ENCODE data around the gene CRISP3. TPM values are rescaled to one million over a fixed set of nuclear protein-coding genes. Genes with fewer than 3 reads are reported as not detected.

CRISP3 gene
- not detected in 2 replicates for total RNA-seq (2014; rRNA removed; shearing (Covaris generic))

DNA sequence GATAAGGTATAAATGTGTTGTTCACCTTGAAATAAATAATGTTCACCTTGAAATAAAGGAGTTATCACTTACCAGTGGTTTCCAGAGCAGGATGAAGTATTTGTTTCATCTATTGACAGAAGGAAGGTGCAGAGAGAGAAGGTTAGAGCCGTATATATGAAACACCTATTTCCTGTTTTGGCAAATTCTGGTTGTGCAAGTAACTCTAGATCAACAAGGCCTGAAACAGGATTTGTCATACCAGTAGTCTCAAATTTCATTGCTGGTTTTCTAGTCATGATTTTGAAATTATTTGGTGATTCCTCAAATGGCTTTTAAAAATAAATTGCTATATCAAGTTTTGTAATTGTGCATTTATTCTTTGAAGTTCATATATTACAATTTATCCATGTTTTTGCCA is at the start of gene CRISP3:
Gene CRISP3 (minus strand): TSS at position 130 of the 400 bp plus-strand sequence. CDS start 21 bp downstream, at position 109.
- Histone ChIP-seq H3K4me1 (replicated peaks) (no peaks in the 10 kb centered on the region), H3K4me3 (no peak within 1 kb of the TSS), H3K27me3 (replicated peaks) (no peaks in the 10 kb centered on the region), H3K36me3 (no peaks in the 10 kb centered on the region), H3K9me3 (replicated peaks) (no peaks in the 10 kb centered on the region), H3K27ac (no peak within 1 kb of the TSS)
- no peak for DNase-seq (ENCODE audit: low read depth in 1 of 2, low spot score in 2 of 2)

DNA sequence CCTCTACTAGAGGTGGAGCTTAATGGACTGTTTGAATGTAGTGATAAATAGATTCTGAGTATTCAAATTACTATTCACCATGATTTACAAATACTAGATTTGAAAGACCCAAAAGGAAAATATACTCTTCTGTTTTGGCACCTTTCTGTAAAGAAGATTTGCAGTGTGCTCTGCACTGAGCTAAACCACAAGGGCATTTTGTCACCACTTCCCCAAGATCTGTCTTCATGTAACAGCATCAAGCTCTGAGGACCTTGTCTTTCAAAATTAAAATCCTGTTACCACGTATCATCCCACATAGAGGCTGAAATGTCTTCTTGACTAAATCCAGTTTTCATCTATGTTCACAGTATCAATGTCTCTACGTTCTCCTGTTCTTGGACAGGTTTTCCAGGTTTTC is 46.2 kb upstream of the CRISP3 start:
- Histone ChIP-seq H3K27ac (no peak overlapping the region), H3K27me3 (replicated peaks) (no peaks in the 10 kb centered on the region), H3K9me3 (replicated peaks) (0 out of 2 replicates have a peak, but pooled peaks cover 2% of the 10 kb centered on the region), H3K4me3 (no peak overlapping the region), H3K4me1 (replicated peaks) (no peaks in the 10 kb centered on the region), H3K36me3 (no peaks in the 10 kb centered on the region)
- no peak for DNase-seq (ENCODE audit: low read depth in 1 of 2, low spot score in 2 of 2)

- H3K27ac ChIP-seq, result no peak within 1 kb of the TSS
- no peak for DNase-seq (ENCODE audit: low read depth in 1 of 2, low spot score in 2 of 2)
Measured at GRCh38 chr6:49787176-49787575, 43.0 kb upstream of the CRISP3 start, which contains the start of gene PGK2. Gene PGK2 (minus strand): TSS chr6:49787285. CDS start chr6:49787187, 98 bp downstream.

DNA sequence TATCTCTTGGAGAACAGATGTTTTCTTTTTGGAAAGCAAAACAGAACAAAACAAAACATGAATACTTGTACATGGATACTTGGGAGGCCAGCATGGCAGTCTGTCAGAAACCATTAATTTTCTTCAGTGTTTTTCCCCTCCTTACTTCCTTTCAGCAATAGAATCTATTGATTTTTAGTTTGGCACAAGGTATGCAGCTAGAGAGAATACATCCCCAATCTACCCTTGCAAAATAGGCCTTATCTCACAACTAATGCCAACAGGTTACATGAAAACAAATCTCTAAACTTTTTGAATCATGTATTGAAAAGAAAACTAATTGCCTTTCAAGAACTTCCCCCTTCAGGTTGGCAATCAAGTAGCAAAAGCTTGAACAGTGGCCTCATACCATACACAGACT is 40.1 kb upstream of the CRISP3 start:
- Histone ChIP-seq H3K27me3 (replicated peaks) (no peaks in the 10 kb centered on the region), H3K4me1 (replicated peaks) (no peaks in the 10 kb centered on the region), H3K9me3 (replicated peaks) (no peaks in the 10 kb centered on the region), H3K4me3 (no peak overlapping the region), H3K36me3 (no peaks in the 10 kb centered on the region), H3K27ac (no peak overlapping the region)
- no peak for DNase-seq (ENCODE audit: low read depth in 1 of 2, low spot score in 2 of 2)

More at GRCh38 chr6:49787176-49787575, 43.0 kb upstream of the CRISP3 start, which contains the start of gene PGK2:
- H3K4me3 ChIP-seq, result no peak within 1 kb of the TSS
- 0 out of 2 replicates have a peak, but pooled peaks cover 2% of the 10 kb centered on the region for H3K9me3 ChIP-seq (replicated peaks)
- H3K27me3 ChIP-seq (replicated peaks), result no peaks in the 10 kb centered on the region
- H3K4me1 ChIP-seq (replicated peaks), result no peaks in the 10 kb centered on the region
- H3K36me3 ChIP-seq, result no peaks in the 10 kb centered on the region

DNA sequence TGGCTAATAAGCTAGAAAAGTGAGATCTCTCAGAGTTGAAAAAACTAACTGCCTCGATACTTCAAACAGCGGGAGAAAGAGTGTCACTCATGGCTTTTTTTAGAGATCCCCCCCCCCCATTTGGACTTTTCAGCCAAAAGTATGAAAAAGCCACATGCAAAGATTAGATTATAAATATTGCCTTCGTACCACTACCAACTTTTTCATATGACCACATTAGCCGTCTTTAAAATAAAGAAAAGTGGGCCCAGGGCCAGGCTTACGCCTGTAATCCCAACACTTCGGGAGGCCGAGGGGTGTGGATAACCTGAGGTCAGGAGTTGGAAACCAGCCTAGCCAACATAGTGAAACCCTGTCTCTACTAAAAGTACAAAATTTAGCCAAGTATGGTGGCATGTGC is 38.5 kb upstream of the CRISP3 start:
- Histone ChIP-seq H3K36me3 (no peaks in the 10 kb centered on the region), H3K9me3 (replicated peaks) (no peaks in the 10 kb centered on the region), H3K4me1 (replicated peaks) (no peaks in the 10 kb centered on the region), H3K27me3 (replicated peaks) (no peaks in the 10 kb centered on the region), H3K27ac (no peak overlapping the region), H3K4me3 (no peak overlapping the region)
- DNase-seq (ENCODE audit: low read depth in 1 of 2, low spot score in 2 of 2), result no peak

GRCh38 chr6:49782293-49782692 is 38.1 kb upstream of the CRISP3 start:
- no peak for DNase-seq (ENCODE audit: low read depth in 1 of 2, low spot score in 2 of 2)
- H3K4me1 ChIP-seq (replicated peaks), result no peaks in the 10 kb centered on the region
- no peaks in the 10 kb centered on the region for H3K36me3 ChIP-seq
- H3K9me3 ChIP-seq (replicated peaks), result no peaks in the 10 kb centered on the region
- no peak overlapping the region for H3K27ac ChIP-seq
- no peaks in the 10 kb centered on the region for H3K27me3 ChIP-seq (replicated peaks)
- no peak overlapping the region for H3K4me3 ChIP-seq

DNA sequence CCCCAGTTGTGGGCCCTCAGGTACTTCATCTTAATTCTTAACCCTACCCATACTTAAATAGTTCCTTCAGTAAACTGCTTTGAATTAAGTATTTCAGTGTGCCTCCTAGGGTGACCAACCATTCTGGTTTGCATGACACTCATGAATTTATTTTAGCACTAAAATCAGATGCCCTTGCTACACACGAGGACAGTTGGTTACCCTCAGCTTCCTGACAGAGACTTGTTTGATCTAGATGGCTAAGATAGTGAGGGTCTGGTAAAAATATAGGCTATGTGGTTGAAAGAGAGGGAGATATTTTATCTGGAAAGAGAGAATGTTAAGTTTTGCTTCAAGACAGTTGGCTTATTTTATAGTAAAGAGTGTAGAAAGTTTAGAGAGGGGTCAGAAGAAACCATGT is 32.3 kb upstream of the CRISP3 start:
- H3K4me1 ChIP-seq (replicated peaks), result no peaks in the 10 kb centered on the region
- no peak for DNase-seq (ENCODE audit: low read depth in 1 of 2, low spot score in 2 of 2)
- no peaks in the 10 kb centered on the region for H3K27me3 ChIP-seq (replicated peaks)
- H3K9me3 ChIP-seq (replicated peaks), result no peaks in the 10 kb centered on the region
- no peak overlapping the region for H3K27ac ChIP-seq
- H3K36me3 ChIP-seq, result no peaks in the 10 kb centered on the region
- no peak overlapping the region for H3K4me3 ChIP-seq

DNA sequence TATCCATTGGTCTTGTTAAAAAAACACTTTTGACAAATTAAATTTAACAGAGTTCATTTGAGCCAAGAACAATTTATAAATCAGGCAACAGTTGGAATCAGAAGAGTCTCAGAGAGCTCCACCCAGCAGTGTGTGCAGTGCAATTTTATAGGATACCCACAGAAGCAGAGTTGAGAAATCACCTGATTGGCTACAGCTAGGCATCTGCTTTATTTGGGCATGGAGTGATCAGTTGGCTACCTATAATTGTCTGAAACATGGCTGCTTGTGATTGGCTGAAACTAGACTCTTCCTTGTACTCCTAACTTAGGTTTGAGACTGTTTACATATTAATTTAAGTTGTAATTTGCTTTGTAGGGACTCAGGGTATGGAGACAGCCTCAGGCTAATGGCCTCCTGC is 30.9 kb upstream of the CRISP3 start:
- Histone ChIP-seq H3K4me3 (no peak overlapping the region), H3K4me1 (replicated peaks) (no peaks in the 10 kb centered on the region), H3K9me3 (replicated peaks) (no peaks in the 10 kb centered on the region), H3K27me3 (replicated peaks) (no peaks in the 10 kb centered on the region), H3K27ac (no peak overlapping the region), H3K36me3 (no peaks in the 10 kb centered on the region)
- no peak for DNase-seq (ENCODE audit: low read depth in 1 of 2, low spot score in 2 of 2)

DNA sequence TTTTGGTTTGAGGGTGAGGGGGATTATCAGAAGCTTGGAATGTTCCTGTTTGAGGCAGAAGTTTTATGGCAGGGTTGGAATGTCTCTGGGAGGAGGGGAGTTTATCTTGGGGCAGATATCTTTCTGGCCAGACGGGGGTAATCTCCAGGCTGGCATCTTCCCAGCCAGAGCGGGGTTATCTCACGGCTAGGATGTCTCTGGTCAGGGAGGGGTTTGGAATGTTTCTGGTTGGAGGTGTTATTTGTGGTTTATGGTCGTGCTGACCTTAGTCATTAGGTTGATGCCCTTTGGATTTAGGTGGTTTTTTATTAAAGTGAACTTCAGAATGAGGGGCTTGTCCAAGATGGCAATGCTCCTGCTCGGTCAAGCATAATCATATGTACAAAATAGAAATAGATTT is 28.1 kb upstream of the CRISP3 start:
- H3K27me3 ChIP-seq (replicated peaks), result no peaks in the 10 kb centered on the region
- no peak for DNase-seq (ENCODE audit: low read depth in 1 of 2, low spot score in 2 of 2)
- no peaks in the 10 kb centered on the region for H3K9me3 ChIP-seq (replicated peaks)
- H3K27ac ChIP-seq, result no peak overlapping the region
- no peaks in the 10 kb centered on the region for H3K36me3 ChIP-seq
- H3K4me3 ChIP-seq, result no peak overlapping the region
- no peaks in the 10 kb centered on the region for H3K4me1 ChIP-seq (replicated peaks)

DNA sequence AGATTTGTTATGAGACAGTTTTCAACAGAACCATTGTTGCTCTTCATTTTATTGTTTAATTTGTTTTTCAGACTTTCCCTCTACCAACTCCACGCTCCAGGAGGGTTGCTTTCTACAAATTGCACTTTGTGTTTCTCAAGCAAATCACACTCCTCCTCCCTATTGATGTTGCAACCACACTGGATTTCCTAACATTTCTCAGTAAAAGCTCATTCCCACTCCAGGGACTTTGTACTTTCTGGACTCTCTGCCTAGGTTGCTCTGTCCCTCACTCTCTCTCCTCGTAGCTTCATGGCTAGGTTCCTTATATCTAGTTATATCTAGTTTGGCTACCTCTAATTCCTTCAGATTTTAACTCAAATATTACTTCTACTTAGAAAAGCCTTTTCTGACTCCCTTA is 22.6 kb upstream of the CRISP3 start:
- H3K36me3 ChIP-seq, result no peaks in the 10 kb centered on the region
- no peaks in the 10 kb centered on the region for H3K9me3 ChIP-seq (replicated peaks)
- no peaks in the 10 kb centered on the region for H3K4me1 ChIP-seq (replicated peaks)
- H3K27me3 ChIP-seq (replicated peaks), result no peaks in the 10 kb centered on the region
- H3K27ac ChIP-seq, result no peak overlapping the region
- H3K4me3 ChIP-seq, result no peak overlapping the region
- no peak for DNase-seq (ENCODE audit: low read depth in 1 of 2, low spot score in 2 of 2)

DNA sequence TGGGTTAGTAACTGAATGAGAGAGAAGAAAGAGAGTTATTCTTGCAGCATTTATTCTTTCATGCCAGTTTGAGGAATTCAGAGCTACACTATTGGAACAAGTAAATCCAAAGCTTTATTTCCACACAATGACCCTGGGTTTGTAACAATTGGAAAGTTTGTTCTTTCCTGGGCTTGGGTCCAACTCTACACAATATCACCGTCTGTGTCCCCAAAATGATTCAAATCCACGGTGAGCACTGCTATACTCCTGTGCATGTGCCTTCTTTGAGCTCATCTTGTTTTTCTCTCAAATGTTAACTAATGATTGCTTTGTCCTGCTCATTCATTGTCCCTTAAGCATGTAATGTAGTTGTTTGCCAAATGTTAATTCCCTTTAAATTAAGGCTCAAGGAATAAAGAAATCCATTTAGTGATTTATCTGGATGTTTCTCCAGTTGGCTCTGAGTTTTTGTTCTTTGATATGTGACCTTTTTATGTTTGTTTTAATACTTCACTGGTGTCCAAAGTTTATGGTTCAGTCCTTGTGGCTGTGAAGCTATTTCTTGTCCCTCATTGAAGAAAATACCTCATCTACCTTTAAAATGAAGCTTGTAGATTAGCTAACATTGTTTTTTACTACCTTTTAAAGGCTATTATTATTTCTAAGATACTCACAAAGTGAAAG is 20.5 kb upstream of the CRISP3 start:
- Histone ChIP-seq H3K27me3 (replicated peaks) (no peaks in the 10 kb centered on the region), H3K4me3 (no peak overlapping the region), H3K9me3 (replicated peaks) (no peaks in the 10 kb centered on the region), H3K27ac (no peak overlapping the region), H3K36me3 (no peaks in the 10 kb centered on the region), H3K4me1 (replicated peaks) (no peaks in the 10 kb centered on the region)
- DNase-seq (ENCODE audit: low read depth in 1 of 2, low spot score in 2 of 2), result no peak

DNA sequence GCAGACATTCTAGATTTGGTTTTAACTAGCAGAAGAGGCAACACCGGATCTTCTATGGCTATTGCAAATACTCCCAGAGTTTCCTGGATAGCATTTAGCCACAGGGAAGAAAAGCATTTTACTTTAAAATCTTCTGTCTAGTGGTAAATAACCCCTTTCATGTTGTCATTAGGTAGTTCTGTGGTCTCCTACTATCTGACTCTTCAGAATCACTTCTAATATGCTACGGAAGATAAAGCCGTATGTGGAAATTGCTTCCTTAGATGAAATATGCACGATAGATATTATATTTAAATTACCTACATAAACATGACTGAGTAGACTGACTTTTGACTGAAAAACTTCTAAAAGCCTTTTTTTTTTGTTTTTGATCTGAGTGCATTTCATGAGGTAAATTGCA is 759 bp downstream of the CRISP3 start:
- no peak overlapping the region for H3K27ac ChIP-seq
- no peaks in the 10 kb centered on the region for H3K4me1 ChIP-seq (replicated peaks)
- no peaks in the 10 kb centered on the region for H3K36me3 ChIP-seq

DNA sequence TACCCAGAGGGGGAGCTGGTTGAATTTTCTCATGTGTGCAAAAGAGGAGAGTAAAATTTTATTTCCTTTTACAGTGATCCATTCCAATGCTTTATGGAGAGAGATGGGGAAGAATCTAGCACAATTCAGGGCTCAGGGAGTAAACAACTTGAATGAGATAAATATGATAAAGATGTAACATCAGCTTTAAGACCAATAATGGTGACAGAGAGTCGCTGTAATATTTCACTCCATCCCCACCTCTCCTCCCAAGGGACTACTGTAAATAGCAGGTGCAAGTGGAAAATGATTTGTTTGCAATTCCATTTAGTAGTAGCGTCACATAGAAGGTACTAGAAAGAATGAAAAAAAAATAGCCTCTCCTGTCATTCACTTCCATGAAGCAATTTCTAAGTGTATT is 4.8 kb downstream of the CRISP3 start:
- H3K4me1 ChIP-seq (replicated peaks), result no peaks in the 10 kb centered on the region
- H3K4me3 ChIP-seq, result no peak overlapping the region

More for the DNA sequence above, 759 bp downstream of the CRISP3 start:
- Histone ChIP-seq H3K27me3 (replicated peaks) (no peaks in the 10 kb centered on the region), H3K9me3 (replicated peaks) (no peaks in the 10 kb centered on the region), H3K4me3 (no peak overlapping the region)
- DNase-seq (ENCODE audit: low read depth in 1 of 2, low spot score in 2 of 2), result no peak

GRCh38 chr6:49736017-49736508 is 8.1 kb downstream of the CRISP3 start:
- Histone ChIP-seq H3K4me3 (no peak overlapping the region), H3K9me3 (replicated peaks) (no peaks in the 10 kb centered on the region), H3K4me1 (replicated peaks) (no peaks in the 10 kb centered on the region), H3K27ac (no peak overlapping the region), H3K36me3 (no peaks in the 10 kb centered on the region), H3K27me3 (replicated peaks) (no peaks in the 10 kb centered on the region)
- no peak for DNase-seq (ENCODE audit: low read depth in 1 of 2, low spot score in 2 of 2)

More for the DNA sequence above, 4.8 kb downstream of the CRISP3 start:
- DNase-seq (ENCODE audit: low read depth in 1 of 2, low spot score in 2 of 2), result no peak
- Histone ChIP-seq H3K9me3 (replicated peaks) (no peaks in the 10 kb centered on the region), H3K36me3 (no peaks in the 10 kb centered on the region), H3K27me3 (replicated peaks) (no peaks in the 10 kb centered on the region), H3K27ac (no peak overlapping the region)

Data from SJSA1 (cell line).